Stimulated activated CD4-positive, alpha-beta T cell treated with anti-CD3 and anti-CD28 coated beads, Interleukin-12 subunit alpha, Interleukin-12 subunit beta, amount 100 ng/mL, for 24 hours (primary cell): ENCODE measurements around the gene PIWIL4.
"Not testable (repeated sequence)": the region's sequence is repeated elsewhere in the genome, so short reads cannot be mapped to it uniquely, and the experiment has no call there.

ENCODE experiments used
- DNase-seq, 2 experiments: peaks; one replicate each; pipeline ENCODE4 v3.0.0-alpha.2; 2020; ENCODE audit warnings: low read depth in 2 of 2

Gene PIWIL4

GRCh38 chr11:94638301-94638901 is 71.2 kb downstream of the PIWIL4 start:
- no peak for DNase-seq

DNA sequence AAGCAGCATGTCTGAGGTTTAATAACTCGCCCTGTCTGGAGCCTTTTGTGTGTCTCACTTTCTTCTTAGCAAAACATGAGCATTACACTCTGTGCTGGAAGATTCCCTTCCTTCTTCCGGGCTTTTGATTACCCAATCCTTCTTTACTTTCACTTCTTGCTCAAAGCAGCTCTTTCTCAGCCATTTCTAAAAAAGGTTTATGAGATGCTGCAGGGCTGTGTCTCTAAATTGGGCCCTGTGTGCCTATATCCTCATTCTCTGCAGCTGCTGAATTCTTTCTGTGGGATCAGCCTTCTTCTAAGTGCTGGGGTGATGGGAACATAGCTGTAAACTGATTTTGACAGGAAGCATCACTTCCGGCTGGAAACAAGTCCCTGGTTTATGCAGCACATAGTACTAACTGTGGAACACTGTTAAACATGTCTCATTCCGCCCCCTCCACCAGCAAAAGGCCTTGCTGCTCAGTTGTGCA is 71.8 kb downstream of the PIWIL4 start:
- DNase-seq, result no peak

DNA sequence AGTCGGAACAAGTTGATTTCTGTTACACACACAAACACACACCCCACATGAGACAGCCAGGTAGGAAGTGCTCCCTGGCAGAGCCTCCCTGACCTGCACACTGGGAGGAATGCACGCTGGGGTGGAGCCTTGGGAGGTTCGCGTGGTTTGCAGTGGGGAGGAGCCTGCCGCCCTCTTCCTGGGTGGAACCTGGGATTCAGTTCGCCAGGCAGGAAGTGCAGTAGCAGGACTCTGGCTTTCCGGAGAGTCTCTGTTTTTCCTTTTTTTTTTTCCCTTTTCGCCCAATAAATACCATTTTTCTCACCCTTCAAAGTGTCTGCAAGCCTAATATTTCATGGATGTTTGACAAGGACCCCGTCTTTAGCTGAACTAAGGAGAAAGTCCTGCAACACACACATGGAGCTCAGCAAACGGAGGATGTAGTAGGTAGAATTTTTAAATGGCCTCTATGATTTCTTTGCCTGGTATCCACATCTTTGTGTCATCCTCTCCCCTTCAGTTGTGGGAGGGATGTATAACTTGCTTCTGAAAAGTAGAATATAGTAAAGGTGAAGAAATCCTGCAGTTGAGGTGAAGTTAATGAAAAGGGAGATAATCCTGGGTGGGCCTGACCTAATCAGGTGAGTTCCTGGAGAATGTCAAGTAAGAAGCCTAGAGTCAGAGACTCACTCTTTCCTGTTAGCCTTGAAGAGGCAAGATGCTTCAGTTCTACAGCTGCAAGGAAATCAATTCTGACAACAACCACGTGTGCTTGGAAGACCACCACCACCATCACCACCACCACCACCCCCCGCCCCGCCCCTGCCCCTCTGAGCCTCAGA is 72.9 kb downstream of the PIWIL4 start:
- DNase-seq, result no peak

GRCh38 chr11:94641167-94641761 is 74.1 kb downstream of the PIWIL4 start:
- DNase-seq, result no peak

- not testable (repeated sequence) for DNase-seq
Observed at GRCh38 chr11:94643186-94643585, 76.0 kb downstream of the PIWIL4 start.

GRCh38 chr11:94647926-94648325 is 80.8 kb downstream of the PIWIL4 start:
- no peak for DNase-seq

DNA sequence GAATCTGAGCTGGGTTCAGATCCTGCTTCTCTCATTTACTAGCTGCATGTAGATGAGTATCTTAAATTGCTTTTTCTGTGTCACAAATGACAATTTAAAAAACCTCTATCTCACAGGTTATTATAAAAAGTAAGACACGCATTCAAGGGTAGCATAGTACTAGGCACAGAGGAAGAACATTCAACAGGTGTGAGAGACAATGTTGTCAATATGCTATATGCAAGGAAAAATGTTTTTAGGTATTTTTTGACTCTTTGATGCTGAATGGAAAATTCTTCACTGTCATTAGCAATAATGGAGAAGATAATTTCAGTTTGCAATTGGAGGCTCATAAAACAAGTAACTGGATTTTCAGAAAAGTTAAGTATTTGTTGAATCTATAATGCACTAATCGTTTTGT is 81.6 kb downstream of the PIWIL4 start:
- no peak for DNase-seq

- DNase-seq, result no peak
Observed at GRCh38 chr11:94649254-94649653, 82.1 kb downstream of the PIWIL4 start.

- DNase-seq, result no peak
Observed at GRCh38 chr11:94649964-94650623, 82.9 kb downstream of the PIWIL4 start.

- DNase-seq, result no peak
Observed at GRCh38 chr11:94650756-94651155, 83.6 kb downstream of the PIWIL4 start.

DNA sequence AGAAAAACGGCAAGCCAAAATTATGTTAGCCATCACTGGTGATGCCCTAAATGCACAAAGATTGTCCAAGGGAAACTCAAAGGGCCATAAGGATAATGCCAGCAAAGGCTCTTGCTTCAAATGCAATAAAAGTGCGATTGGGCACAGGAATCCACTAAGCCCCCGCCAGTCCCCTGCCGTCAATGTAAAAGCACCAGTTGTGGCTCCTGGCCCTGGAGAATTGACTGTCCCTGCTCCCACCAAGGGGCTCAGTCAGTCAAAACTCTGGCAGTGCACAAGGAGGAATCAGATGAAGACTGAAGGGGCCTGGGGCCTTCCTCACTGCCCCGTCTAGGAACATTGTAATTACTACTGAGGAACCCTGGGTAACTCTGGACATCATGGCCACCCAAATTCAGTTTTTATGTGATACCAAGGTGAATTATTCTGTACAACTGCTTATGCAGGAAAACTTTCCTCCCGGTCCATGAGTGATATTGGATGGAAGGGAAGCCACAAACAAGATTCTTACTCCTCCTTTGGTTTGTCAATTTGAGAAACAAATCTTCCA is 85.6 kb downstream of the PIWIL4 start:
- no peak for DNase-seq

GRCh38 chr11:94653561-94653960 is 86.4 kb downstream of the PIWIL4 start:
- no peak for DNase-seq

DNA sequence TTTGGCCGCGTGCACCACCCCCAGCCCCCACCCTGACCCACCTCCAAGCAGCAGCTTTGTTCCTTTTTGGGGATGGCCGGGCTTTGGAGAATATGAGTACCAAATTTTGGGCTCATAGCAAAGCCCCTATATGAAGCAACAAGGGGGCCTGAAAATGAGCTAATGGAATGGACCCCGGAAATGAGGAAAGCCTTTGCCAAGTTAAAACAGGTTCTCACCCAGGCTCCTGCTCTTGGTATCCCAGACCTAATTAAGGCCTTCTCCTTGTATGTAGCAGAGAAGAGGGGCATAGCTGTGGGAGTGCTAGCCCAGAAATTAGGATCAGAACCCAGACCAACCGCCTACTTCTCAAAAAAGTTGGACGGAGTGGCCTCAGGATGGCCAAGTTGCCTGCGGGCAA is 87.0 kb downstream of the PIWIL4 start:
- DNase-seq, result no peak

DNA sequence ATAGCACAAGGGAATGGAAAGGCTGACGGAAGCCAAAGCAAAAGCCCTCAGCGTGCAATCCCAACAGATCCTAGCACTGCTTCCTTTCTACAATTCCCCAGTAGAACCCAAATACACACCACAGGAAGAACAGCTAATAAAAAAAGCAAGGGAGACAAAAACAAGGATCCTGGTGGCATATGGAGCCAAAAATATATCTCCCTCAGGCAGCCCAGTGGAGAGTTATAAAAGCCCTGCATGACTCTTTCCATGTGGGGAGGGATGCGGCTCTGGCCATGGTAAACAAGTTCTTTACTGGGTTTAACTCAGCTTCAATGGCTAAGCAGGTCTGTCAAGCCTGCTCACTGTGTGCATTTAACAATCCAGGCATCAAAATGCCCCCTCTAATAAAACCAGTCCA is 88.1 kb downstream of the PIWIL4 start:
- DNase-seq, result no peak

DNA sequence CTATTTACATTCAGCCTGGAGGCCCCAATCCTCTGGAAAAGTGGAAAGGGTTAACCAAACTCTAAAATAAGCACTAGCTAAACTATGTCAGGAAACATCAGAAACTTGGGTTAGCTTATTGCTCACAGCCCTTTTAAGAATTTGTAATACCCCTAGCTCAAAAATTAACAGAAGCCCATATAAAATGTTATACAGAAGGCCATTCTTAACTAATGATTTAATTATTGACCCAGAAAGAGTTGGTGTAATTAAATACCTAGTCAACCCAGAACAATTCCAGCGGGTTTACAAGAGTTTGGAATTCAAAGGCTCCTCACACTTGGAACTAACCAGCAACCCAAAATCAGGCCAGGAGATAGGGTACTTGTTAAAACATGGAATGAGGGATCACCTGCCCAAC is 88.8 kb downstream of the PIWIL4 start:
- DNase-seq, result no peak

DNA sequence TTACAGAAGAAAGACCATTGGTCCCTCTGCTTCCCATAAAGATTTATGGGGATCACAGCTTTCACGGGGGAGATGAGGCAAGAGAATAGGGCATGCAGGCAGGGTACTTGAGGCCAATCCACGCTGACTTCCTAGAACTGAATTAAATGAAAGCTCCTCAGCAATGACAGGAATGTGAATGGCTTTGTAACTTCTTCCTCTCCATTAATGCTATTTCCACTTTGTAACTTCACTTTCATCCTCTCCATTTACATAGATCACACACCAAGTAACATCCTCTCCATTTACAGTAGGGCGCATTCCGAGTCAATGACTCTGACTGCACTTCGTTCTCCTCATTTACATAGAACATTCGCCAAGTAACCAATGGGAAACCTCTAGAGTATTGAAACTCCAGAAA is 89.8 kb downstream of the PIWIL4 start:
- DNase-seq, result no peak

GRCh38 chr11:94657629-94658028 is 90.5 kb downstream of the PIWIL4 start:
- DNase-seq, result no peak

- DNase-seq, result no peak
Observed at GRCh38 chr11:94658386-94658785, 91.2 kb downstream of the PIWIL4 start.

DNA sequence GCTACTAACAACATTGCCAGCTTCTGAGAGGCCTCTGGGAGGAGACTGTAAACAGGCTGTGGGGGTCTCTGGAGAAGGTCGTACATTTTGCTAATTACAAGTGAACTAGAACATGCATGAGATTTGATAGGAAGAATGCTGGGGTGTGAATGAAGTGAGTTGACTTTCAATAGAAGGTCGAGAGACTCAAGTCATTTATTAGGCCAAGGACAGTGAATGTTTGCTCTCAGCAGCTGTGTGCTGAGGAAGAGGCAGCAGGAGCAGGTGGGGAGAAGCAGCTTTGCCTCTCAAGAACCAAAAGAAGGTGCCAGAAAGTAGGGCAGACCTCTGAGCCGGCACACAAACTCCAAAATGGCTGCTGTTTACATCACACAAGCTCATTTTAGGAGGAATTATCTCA is 91.7 kb downstream of the PIWIL4 start:
- DNase-seq, result no peak

GRCh38 chr11:94661444-94661843 is 94.3 kb downstream of the PIWIL4 start:
- no peak for DNase-seq

GRCh38 chr11:94662065-94662779 is 95.1 kb downstream of the PIWIL4 start:
- DNase-seq, result no peak
